Liver (tissue), 9 donors: ENCODE results near the gene ANKRD42. TPM values are rescaled to one million over a fixed set of nuclear protein-coding genes. Genes with fewer than 3 reads are reported as not detected.

Experiments used
- DNase-seq: peaks from one replicate; pipeline ENCODE4 v3.0.0-alpha.2; 2017; ENCODE audit warnings: low spot score
- H3K27ac ChIP-seq, 2 donors: one replicate each; pipeline ENCODE4 v1.7.0; 2013; ENCODE audit warnings: inconsistent platforms in 2 of 2, low read length in 2 of 2, control low read depth in 1 of 2, low read depth in 1 of 2, mild to moderate bottlenecking in 1 of 2
- H3K27me3 ChIP-seq, 4 donors: one replicate each; pipeline versions ENCODE4 v1.6.1 to v1.7.0; 2013; ENCODE audit warnings: low read length in 3 of 4, inconsistent platforms in 1 of 4, mild to moderate bottlenecking in 1 of 4, moderate library complexity in 1 of 4; ENCODE audit not compliant: control insufficient read depth in 4 of 4, insufficient read depth in 4 of 4
- H3K36me3 ChIP-seq, 4 donors: one replicate each; pipeline versions ENCODE4 v1.6.1 to v1.7.0; 2013; ENCODE audit warnings: low read length in 3 of 4, mild to moderate bottlenecking in 3 of 4, low read depth in 1 of 4, moderate library complexity in 1 of 4; ENCODE audit not compliant: control insufficient read depth in 4 of 4, insufficient read depth in 3 of 4
- H3K4me1 ChIP-seq, 4 donors: one replicate each; pipeline versions ENCODE4 v1.6.1 to v1.7.0; 2013; ENCODE audit warnings: low read length in 3 of 4, mild to moderate bottlenecking in 3 of 4, moderate library complexity in 1 of 4; ENCODE audit not compliant: control insufficient read depth in 4 of 4, insufficient read depth in 4 of 4
- H3K4me3 ChIP-seq, 3 donors: one replicate each; pipeline versions ENCODE4 v1.6.1 to v1.7.0; 2013; ENCODE audit warnings: low read length in 3 of 3, control low read depth in 1 of 3, low read depth in 1 of 3, mild to moderate bottlenecking in 1 of 3
- H3K9ac ChIP-seq, 2 donors: one replicate each; pipeline ENCODE4 v1.7.0; 2013; ENCODE audit warnings: low read length in 2 of 2, mild to moderate bottlenecking in 2 of 2, moderate library complexity in 2 of 2, control low read depth in 1 of 2, low read depth in 1 of 2
- H3K9me3 ChIP-seq, 4 donors: one replicate each; pipeline versions ENCODE4 v1.6.1 to v1.7.0; 2013; ENCODE audit warnings: low read length in 3 of 4; ENCODE audit not compliant: control insufficient read depth in 4 of 4
- ATF3 ChIP-seq: IDR thresholded peaks from 2 replicates; pipeline ENCODE4 v1.6.1; 2016; ENCODE audit warnings: antibody characterized with exemption
- CTCF ChIP-seq: fragments of 150-350 bp; IDR thresholded peaks from 2 replicates; pipeline ENCODE4 v1.5.1; 2017; ENCODE audit warnings: improper control_type of control experiment, low read depth, low read length; ENCODE audit not compliant: missing input control
- EGR1 ChIP-seq, 2 donors: IDR thresholded peaks; 2 replicates each; pipeline ENCODE4 v1.6.1; 2016 to 2018; ENCODE audit warnings: antibody characterized with exemption in 2 of 2, low read depth in 2 of 2
- FOXA1 ChIP-seq: IDR thresholded peaks from 2 replicates; pipeline ENCODE4 v1.6.1; 2016; ENCODE audit warnings: antibody characterized with exemption
- FOXA2 ChIP-seq: IDR thresholded peaks from 2 replicates; pipeline ENCODE4 v1.6.1; 2016; ENCODE audit warnings: antibody characterized with exemption
- GABPA ChIP-seq, 2 donors: IDR thresholded peaks in 1 of 2; conservative IDR thresholded peaks in 1 of 2; 2 replicates each; pipeline ENCODE4 v1.6.1; 2016; ENCODE audit warnings: antibody characterized with exemption in 2 of 2, mild to moderate bottlenecking in 1 of 2, moderate library complexity in 1 of 2
- HNF4A ChIP-seq, 2 donors: conservative IDR thresholded peaks; 2 replicates each; pipeline ENCODE4 v1.6.1; 2016; ENCODE audit warnings: antibody characterized with exemption in 2 of 2, mild to moderate bottlenecking in 2 of 2
- HNF4G ChIP-seq: IDR thresholded peaks from 2 replicates; pipeline ENCODE4 v1.6.1; 2016; ENCODE audit warnings: antibody characterized with exemption
- JUND ChIP-seq, 2 donors: IDR thresholded peaks; 2 replicates each; pipeline ENCODE4 v1.6.1; 2016; ENCODE audit warnings: antibody characterized with exemption in 2 of 2
- MAX ChIP-seq: IDR thresholded peaks from 2 replicates; pipeline ENCODE4 v1.6.1; 2016; ENCODE audit warnings: antibody characterized with exemption
- NR2F2 ChIP-seq: IDR thresholded peaks from 2 replicates; pipeline ENCODE4 v1.6.1; 2016; ENCODE audit warnings: antibody characterized with exemption
- RAD21 ChIP-seq, 2 donors: IDR thresholded peaks; 2 replicates each; pipeline ENCODE4 v1.6.1; 2016; ENCODE audit warnings: antibody characterized with exemption in 2 of 2, mild to moderate bottlenecking in 2 of 2
- REST ChIP-seq: IDR thresholded peaks from 2 replicates; pipeline ENCODE4 v1.6.1; 2016; ENCODE audit warnings: antibody characterized with exemption, mild to moderate bottlenecking
- RXRA ChIP-seq, 2 donors: IDR thresholded peaks; 2 replicates each; pipeline ENCODE4 v1.6.1; 2017 to 2018; ENCODE audit warnings: antibody characterized with exemption in 2 of 2, mild to moderate bottlenecking in 1 of 2
- SP1 ChIP-seq: IDR thresholded peaks from 2 replicates; pipeline ENCODE4 v1.6.1; 2018; ENCODE audit warnings: antibody characterized with exemption, mild to moderate bottlenecking
- TAF1 ChIP-seq: conservative IDR thresholded peaks from 2 replicates; pipeline ENCODE4 v1.6.1; 2016; ENCODE audit warnings: antibody characterized with exemption, mild to moderate bottlenecking
- YY1 ChIP-seq: IDR thresholded peaks from 2 replicates; pipeline ENCODE4 v1.6.1; 2016; ENCODE audit warnings: antibody characterized with exemption, mild to moderate bottlenecking
- ZBTB33 ChIP-seq: IDR thresholded peaks from 2 replicates; pipeline ENCODE4 v1.6.1; 2016; ENCODE audit warnings: antibody characterized with exemption
- WGBS: extraction: QIAGEN DNeasy Blood & Tissue Kit; methylation state at CpG from one replicate; pipeline ENCODE4 v1.1.7; 2013; 5-methylcytosine and 5-hydroxymethylcytosine counted together
- polyA plus RNA-seq, 2 donors: library from polyadenylated mRNA; stranded (reverse) in 1 of 2; unstranded in 1 of 2; fragments of 200-250 nt in 1 of 2; fragments of >200 nt in 1 of 2; fragmentation: Nextera tagmentation in 1 of 2; extraction: Ambion mirVana in 1 of 2; gene quantifications; one replicate each; pipeline versions ENCODE4 v1.2.1 to v1.2.3, GENCODE V29; 2013 to 2015
- total RNA-seq, 2 donors: library from RNA; depleted of rRNA; stranded (reverse); fragments of >200 nt; gene quantifications; one replicate each; pipeline ENCODE4 v1.2.3, GENCODE V29; 2014
- donor health status: healthy.
- donor health status: healthy.
- donor health status: healthy.
- donor health status: healthy.
- donor health status: healthy.

Gene ANKRD42
- total and polyA plus RNA-seq, 4 donors = 2.0 to 4.9 (median 2.4) TPM

GRCh38 chr11:83157594-83158356, 35.7 kb upstream of the ANKRD42 start:
- peak; percentile 68 for DNase-seq
- no peaks in the 10 kb centered on the region for H3K9me3 ChIP-seq
- TF ChIP-seq CTCF (no peak), NR2F2 (no peak), HNF4G (no peak), GABPA (IDR thresholded peaks at IDR 0.05 in 1 of 2, conservative IDR thresholded peaks at IDR 0.05 in 1 of 2) (no peak), RAD21 (IDR thresholded peaks at IDR 0.05) (no peak), RXRA (IDR thresholded peaks at IDR 0.05) (no peak), TAF1 (no peak), FOXA2 (no peak), SP1 (no peak), JUND (IDR thresholded peaks at IDR 0.05) (no peak), MAX (peak; percentile 32), HNF4A (conservative IDR thresholded peaks at IDR 0.05) (no peak), YY1 (peak; percentile 98)
- H3K27me3 ChIP-seq = no peaks in the 10 kb centered on the region
- peaks cover 0 to under 1% (median 0%) of the 10 kb centered on the region in 4 donors for H3K36me3 ChIP-seq
- under 1% methylated on average over 18 of the region's 18 CpGs for WGBS
- peaks cover 9 to 46% (median 16%) of the 10 kb centered on the region in 4 donors for H3K4me1 ChIP-seq
- H3K9ac ChIP-seq = peak overlapping the region; percentile 99
- peak overlapping the region; percentile 94 to 99 for H3K27ac ChIP-seq
- H3K4me3 ChIP-seq = peak overlapping the region; percentile 85 to 95 (median 90)

- 1% methylated on average over 5 of the region's 5 CpGs for WGBS
- no peak for DNase-seq
- H3K36me3 ChIP-seq = peaks cover 0 to 1% (median 0%) of the 10 kb centered on the region in 4 donors
- H3K4me1 ChIP-seq = peaks cover 9 to 46% (median 16%) of the 10 kb centered on the region in 4 donors
- H3K9ac ChIP-seq = peak overlapping the region; percentile 99
- TF ChIP-seq NR2F2 (no peak), REST (no peak), SP1 (no peak), EGR1 (IDR thresholded peaks at IDR 0.05; ENCODE audit: low read depth in 2 of 2) (no peak), TAF1 (no peak), FOXA2 (no peak), ATF3 (no peak), HNF4G (no peak), HNF4A (conservative IDR thresholded peaks at IDR 0.05) (no peak), ZBTB33 (no peak), JUND (IDR thresholded peaks at IDR 0.05) (no peak), MAX (no peak), RAD21 (IDR thresholded peaks at IDR 0.05) (no peak), GABPA (IDR thresholded peaks at IDR 0.05 in 1 of 2, conservative IDR thresholded peaks at IDR 0.05 in 1 of 2) (no peak), FOXA1 (no peak), YY1 (no peak), CTCF (no peak), RXRA (IDR thresholded peaks at IDR 0.05) (no peak)
- H3K27me3 ChIP-seq = no peaks in the 10 kb centered on the region
- peak overlapping the region; percentile 85 to 95 (median 90) for H3K4me3 ChIP-seq
- peak overlapping the region; percentile 94 to 99 for H3K27ac ChIP-seq
- H3K9me3 ChIP-seq = no peaks in the 10 kb centered on the region
Measured at GRCh38 chr11:83158357-83158786, 35.1 kb upstream of the ANKRD42 start.
